ENCODE results near the gene ALG8.
"Not testable (repeated sequence)": the region's sequence is repeated elsewhere in the genome, so short reads cannot be mapped to it uniquely, and the experiment has no call there.

ALG8 gene

GRCh38 chr11:78094250-78094649, 45.2 kb downstream of the ALG8 start:
- H3K27ac ChIP-seq, result no peak overlapping the region
- no peaks in the 10 kb centered on the region for H3K36me3 ChIP-seq (replicated peaks)
- TF ChIP-seq CTCF (IDR thresholded peaks at IDR 0.05; ENCODE audit: low read depth, low read length, missing control alignments), result no peak
- in situ Hi-C loops (cut with HindIII; ENCODE audit: low pct_ligation_motif_present, low sequenced_read_pairs), result no loop called here
- H3K4me3 ChIP-seq (ENCODE audit: low read depth, low read length), result no peak overlapping the region
- H3K27me3 ChIP-seq (replicated peaks), result no peaks in the 10 kb centered on the region
- no peak for DNase-seq

- DNase-seq; H3K36me3 ChIP-seq (replicated peaks); H3K27ac ChIP-seq; H3K27me3 ChIP-seq (replicated peaks); H3K4me3 ChIP-seq (ENCODE audit: low read depth, low read length); in situ Hi-C loops (cut with HindIII; ENCODE audit: low pct_ligation_motif_present, low sequenced_read_pairs): not testable (repeated sequence)
These were observed 52.8 kb downstream of the ALG8 start for GRCh38 chr11:78086521-78087074.

GRCh38 chr11:78085972-78086371, 53.5 kb downstream of the ALG8 start:
- Histone ChIP-seq H3K36me3 (replicated peaks) (no peaks in the 10 kb centered on the region), H3K4me3 (ENCODE audit: low read depth, low read length) (no peak overlapping the region), H3K27ac (no peak overlapping the region), H3K27me3 (replicated peaks) (no peaks in the 10 kb centered on the region)
- in situ Hi-C loops (cut with HindIII; ENCODE audit: low pct_ligation_motif_present, low sequenced_read_pairs), result no loop called here
- DNase-seq, result no peak
- no peak for TF ChIP-seq CTCF (IDR thresholded peaks at IDR 0.05; ENCODE audit: low read depth, low read length, missing control alignments)

GRCh38 chr11:78084506-78084905, 54.9 kb downstream of the ALG8 start:
- not testable (repeated sequence) for H3K4me3 ChIP-seq (ENCODE audit: low read depth, low read length)

GRCh38 chr11:78083021-78083420, 56.4 kb downstream of the ALG8 start:
- no peak overlapping the region for H3K4me3 ChIP-seq (ENCODE audit: low read depth, low read length)
- TF ChIP-seq CTCF (IDR thresholded peaks at IDR 0.05; ENCODE audit: low read depth, low read length, missing control alignments), result no peak
- in situ Hi-C loops (cut with HindIII; ENCODE audit: low pct_ligation_motif_present, low sequenced_read_pairs), result no loop called here
- no peak for DNase-seq
- H3K36me3 ChIP-seq (replicated peaks), result no peaks in the 10 kb centered on the region
- H3K27ac ChIP-seq, result no peak overlapping the region
- H3K27me3 ChIP-seq (replicated peaks), result no peaks in the 10 kb centered on the region

More at GRCh38 chr11:78084506-78084905, 54.9 kb downstream of the ALG8 start:
- DNase-seq; in situ Hi-C loops (cut with HindIII; ENCODE audit: low pct_ligation_motif_present, low sequenced_read_pairs); H3K27me3 ChIP-seq (replicated peaks); H3K27ac ChIP-seq; H3K36me3 ChIP-seq (replicated peaks): not testable (repeated sequence)

- Histone ChIP-seq H3K27ac (no peak overlapping the region), H3K36me3 (replicated peaks) (no peaks in the 10 kb centered on the region), H3K27me3 (replicated peaks) (no peaks in the 10 kb centered on the region), H3K4me3 (ENCODE audit: low read depth, low read length) (no peak overlapping the region)
- in situ Hi-C loops (cut with HindIII; ENCODE audit: low pct_ligation_motif_present, low sequenced_read_pairs), result no loop called here
- no peak for DNase-seq
- no peak for TF ChIP-seq CTCF (IDR thresholded peaks at IDR 0.05; ENCODE audit: low read depth, low read length, missing control alignments)
These were observed 57.3 kb downstream of the ALG8 start for GRCh38 chr11:78082146-78082545.

- DNase-seq, result no peak
- Histone ChIP-seq H3K36me3 (replicated peaks) (no peaks in the 10 kb centered on the region), H3K27ac (no peak overlapping the region), H3K4me3 (ENCODE audit: low read depth, low read length) (no peak overlapping the region), H3K27me3 (replicated peaks) (no peaks in the 10 kb centered on the region)
- no peak for TF ChIP-seq CTCF (IDR thresholded peaks at IDR 0.05; ENCODE audit: low read depth, low read length, missing control alignments)
- in situ Hi-C loops (cut with HindIII; ENCODE audit: low pct_ligation_motif_present, low sequenced_read_pairs), result no loop called here
These were observed 57.8 kb downstream of the ALG8 start for GRCh38 chr11:78081583-78081982.
